ENCODE data around the gene ABCB4. TPM values are rescaled to one million over a fixed set of nuclear protein-coding genes. Genes with fewer than 3 reads are reported as not detected.
"Not testable (repeated sequence)": the region's sequence is repeated elsewhere in the genome, so short reads cannot be mapped to it uniquely, and the experiment has no call there.

Gene ABCB4
- total RNA-seq, 1 donor from 2014 or later, result 2.3 TPM

DNA sequence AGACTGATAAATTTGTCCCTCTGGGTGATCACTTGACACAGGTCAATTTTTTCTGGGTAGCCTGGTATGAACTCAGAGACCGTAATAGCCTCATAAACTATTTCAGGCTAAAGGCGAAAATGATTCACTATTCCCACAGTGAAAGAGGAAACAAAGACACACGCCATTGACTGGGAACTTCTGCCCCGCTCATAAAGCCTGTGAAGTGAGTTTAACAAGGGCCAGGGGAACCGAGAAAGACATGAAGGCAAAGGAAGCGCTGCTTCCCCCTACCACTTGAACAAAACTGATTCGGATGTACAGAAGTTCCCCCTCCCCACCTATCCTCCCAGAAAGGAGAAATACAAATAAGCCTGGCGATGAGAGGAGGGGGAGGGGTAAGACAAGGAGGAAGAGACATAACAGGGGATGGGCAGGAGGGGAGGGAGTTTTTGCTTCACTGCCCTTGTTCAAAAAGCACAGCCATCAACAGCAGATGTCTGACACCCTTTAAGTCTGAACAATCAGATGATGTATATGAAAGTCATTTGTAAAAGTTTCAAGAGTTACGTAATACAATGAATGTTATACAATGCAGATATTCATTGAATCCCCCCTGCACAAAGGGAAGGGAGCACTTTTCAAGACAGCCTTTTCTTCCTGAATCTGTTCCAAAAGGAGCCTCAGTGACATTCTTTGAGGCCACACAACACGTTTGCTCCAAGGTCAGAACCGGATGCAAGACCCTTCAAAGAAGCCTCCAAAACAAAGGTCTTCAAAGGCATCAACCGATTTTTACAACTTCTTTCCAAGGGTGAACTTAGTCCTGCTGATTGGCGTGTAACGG is 734 bp downstream of the ABCB4 start:
- no peak overlapping the region for H3K27ac Mint-ChIP-seq
- H3K4me1 Mint-ChIP-seq, result peaks cover 10% of the 10 kb centered on the region
- no peaks in the 10 kb centered on the region for H3K9me3 Mint-ChIP-seq
- peaks cover 27% of the 10 kb centered on the region for H3K27me3 Mint-ChIP-seq (ENCODE audit: low read depth)
- no peak for DNase-seq (ENCODE audit: low spot score in 2 of 2, unreplicated experiment in 2 of 2)
- H3K4me3 Mint-ChIP-seq, result peak overlapping the region; percentile 64
- TF ChIP-seq, protein P1, sequence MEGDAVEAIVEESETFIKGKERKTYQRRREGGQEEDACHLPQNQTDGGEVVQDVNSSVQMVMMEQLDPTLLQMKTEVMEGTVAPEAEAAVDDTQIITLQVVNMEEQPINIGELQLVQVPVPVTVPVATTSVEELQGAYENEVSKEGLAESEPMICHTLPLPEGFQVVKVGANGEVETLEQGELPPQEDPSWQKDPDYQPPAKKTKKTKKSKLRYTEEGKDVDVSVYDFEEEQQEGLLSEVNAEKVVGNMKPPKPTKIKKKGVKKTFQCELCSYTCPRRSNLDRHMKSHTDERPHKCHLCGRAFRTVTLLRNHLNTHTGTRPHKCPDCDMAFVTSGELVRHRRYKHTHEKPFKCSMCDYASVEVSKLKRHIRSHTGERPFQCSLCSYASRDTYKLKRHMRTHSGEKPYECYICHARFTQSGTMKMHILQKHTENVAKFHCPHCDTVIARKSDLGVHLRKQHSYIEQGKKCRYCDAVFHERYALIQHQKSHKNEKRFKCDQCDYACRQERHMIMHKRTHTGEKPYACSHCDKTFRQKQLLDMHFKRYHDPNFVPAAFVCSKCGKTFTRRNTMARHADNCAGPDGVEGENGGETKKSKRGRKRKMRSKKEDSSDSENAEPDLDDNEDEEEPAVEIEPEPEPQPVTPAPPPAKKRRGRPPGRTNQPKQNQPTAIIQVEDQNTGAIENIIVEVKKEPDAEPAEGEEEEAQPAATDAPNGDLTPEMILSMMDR (IDR thresholded peaks at IDR 0.05; ENCODE audit: unreplicated experiment), result no peak
- no peaks in the 10 kb centered on the region for H3K36me3 Mint-ChIP-seq

DNA sequence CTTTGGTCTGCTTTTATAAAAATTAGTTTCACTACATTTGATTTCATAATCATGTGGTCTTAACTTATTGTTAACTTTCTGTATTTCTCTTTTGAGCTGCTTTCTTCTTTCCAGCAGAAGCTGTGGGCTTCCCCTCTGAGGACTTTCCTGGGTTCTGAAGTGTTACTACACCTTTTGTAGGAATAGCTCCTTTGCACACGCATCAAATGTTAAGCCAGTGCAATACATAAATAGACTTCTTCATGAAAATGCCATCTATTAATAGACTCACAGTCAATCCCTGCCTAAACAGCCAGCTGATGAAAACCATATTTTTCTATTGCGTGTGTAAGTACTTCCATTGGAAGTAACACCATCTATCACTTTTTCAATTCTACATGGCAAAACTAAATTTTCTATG is 1.5 kb downstream of the ABCB4 start:
- TF ChIP-seq, protein P1 (IDR thresholded peaks at IDR 0.05; ENCODE audit: unreplicated experiment), result no peak
- H3K27me3 Mint-ChIP-seq (ENCODE audit: low read depth), result peaks cover 27% of the 10 kb centered on the region
- no peak for DNase-seq (ENCODE audit: low spot score in 2 of 2, unreplicated experiment in 2 of 2)
- no peak overlapping the region for H3K27ac Mint-ChIP-seq
- H3K4me1 Mint-ChIP-seq, result peaks cover 10% of the 10 kb centered on the region
- H3K4me3 Mint-ChIP-seq, result peak overlapping the region; percentile 64
- no peaks in the 10 kb centered on the region for H3K9me3 Mint-ChIP-seq
- no peaks in the 10 kb centered on the region for H3K36me3 Mint-ChIP-seq

DNA sequence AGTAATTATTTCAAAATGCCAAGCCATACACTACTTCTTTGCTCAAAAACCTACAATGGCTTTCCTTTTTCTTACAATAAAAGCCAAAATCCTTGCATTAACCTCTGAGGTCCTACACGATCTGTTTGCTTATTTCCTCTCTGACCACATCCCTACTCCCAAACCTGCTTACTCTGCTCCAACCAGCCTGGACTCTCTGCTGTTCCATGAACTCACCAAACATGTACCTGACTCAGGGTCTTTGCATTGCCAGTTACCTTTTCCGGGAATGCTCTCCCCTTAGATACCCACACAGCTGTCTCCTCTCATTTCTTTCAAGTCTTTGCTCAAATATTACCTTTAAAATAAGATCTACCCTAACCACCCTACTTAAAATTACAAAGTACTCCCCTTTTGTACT is 2.3 kb downstream of the ABCB4 start:
- H3K27ac Mint-ChIP-seq, result no peak overlapping the region
- H3K36me3 Mint-ChIP-seq, result no peaks in the 10 kb centered on the region
- peaks cover 10% of the 10 kb centered on the region for H3K4me1 Mint-ChIP-seq
- H3K27me3 Mint-ChIP-seq (ENCODE audit: low read depth), result peaks cover 27% of the 10 kb centered on the region
- TF ChIP-seq, protein P1 (IDR thresholded peaks at IDR 0.05; ENCODE audit: unreplicated experiment), result no peak
- H3K4me3 Mint-ChIP-seq, result no peak overlapping the region
- no peaks in the 10 kb centered on the region for H3K9me3 Mint-ChIP-seq
- DNase-seq (ENCODE audit: low spot score in 2 of 2, unreplicated experiment in 2 of 2), result no peak

DNA sequence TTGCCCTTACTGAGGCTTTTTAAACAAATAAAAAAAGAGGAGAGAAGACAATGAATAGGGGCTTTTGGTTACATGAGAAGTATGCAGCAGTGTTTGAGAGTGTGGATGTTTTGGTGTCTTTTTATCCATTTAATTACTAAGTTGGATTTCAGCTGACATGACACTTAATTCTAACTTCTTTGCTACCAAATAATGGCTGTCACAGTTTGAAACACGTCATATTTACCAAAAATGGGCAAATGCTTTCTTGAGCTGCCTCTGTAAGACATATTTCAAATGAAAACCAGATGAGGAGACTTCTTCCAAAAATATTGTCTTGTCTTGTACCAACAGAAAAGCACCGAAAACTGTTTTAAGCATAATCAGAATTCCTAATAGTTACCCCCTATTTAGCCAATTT is 4.0 kb downstream of the ABCB4 start:
- TF ChIP-seq, protein P1 (IDR thresholded peaks at IDR 0.05; ENCODE audit: unreplicated experiment), result no peak
- H3K9me3 Mint-ChIP-seq, result no peaks in the 10 kb centered on the region
- DNase-seq (ENCODE audit: low spot score in 2 of 2, unreplicated experiment in 2 of 2), result no peak
- H3K27ac Mint-ChIP-seq, result no peak overlapping the region
- peaks cover 10% of the 10 kb centered on the region for H3K4me1 Mint-ChIP-seq
- no peaks in the 10 kb centered on the region for H3K36me3 Mint-ChIP-seq
- peaks cover 26% of the 10 kb centered on the region for H3K27me3 Mint-ChIP-seq (ENCODE audit: low read depth)
- H3K4me3 Mint-ChIP-seq, result no peak overlapping the region

DNA sequence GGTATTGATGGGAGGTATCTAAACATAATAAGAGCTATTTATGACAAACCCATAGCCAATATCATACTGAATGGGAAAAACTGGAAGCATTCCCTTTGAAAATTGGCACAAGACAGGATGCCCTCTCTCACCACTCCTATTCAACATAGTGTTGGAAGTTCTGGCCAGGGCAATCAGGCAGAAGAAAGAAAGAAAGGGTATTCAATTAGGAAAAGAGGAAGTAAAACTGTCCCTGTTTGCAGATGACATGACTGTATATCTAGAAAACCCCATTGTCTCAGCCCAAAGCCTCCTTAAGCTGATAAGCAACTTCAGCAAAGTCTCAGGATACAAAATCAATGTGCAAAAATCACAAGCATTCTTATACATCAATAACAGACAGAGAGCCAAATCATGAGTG is 6.3 kb downstream of the ABCB4 start:
- H3K4me1 Mint-ChIP-seq; H3K27ac Mint-ChIP-seq; H3K36me3 Mint-ChIP-seq; H3K4me3 Mint-ChIP-seq; H3K9me3 Mint-ChIP-seq; DNase-seq (ENCODE audit: low spot score in 2 of 2, unreplicated experiment in 2 of 2): not testable (repeated sequence)
- peaks cover 12% of the 10 kb centered on the region for H3K27me3 Mint-ChIP-seq (ENCODE audit: low read depth)

DNA sequence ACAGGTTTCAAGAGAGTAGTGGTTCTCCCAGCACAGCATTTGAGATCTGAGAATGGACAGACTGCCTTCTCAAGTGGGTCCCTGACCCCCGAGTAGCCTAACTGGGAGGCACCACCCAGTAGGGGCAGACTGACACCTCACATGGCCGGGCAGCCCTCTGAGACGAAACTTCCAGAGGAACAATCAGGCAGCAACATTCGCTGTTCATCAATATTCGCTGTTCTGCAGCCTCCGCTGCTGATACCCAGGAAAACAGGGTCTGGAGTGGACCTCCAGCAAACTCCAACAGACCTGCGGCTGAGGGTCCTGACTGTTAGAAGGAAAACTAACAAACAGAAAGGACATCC is 10.0 kb downstream of the ABCB4 start:
- H3K4me3 Mint-ChIP-seq; DNase-seq (ENCODE audit: low spot score in 2 of 2, unreplicated experiment in 2 of 2); H3K27ac Mint-ChIP-seq; H3K9me3 Mint-ChIP-seq; H3K36me3 Mint-ChIP-seq; H3K4me1 Mint-ChIP-seq; H3K27me3 Mint-ChIP-seq (ENCODE audit: low read depth): not testable (repeated sequence)

DNA sequence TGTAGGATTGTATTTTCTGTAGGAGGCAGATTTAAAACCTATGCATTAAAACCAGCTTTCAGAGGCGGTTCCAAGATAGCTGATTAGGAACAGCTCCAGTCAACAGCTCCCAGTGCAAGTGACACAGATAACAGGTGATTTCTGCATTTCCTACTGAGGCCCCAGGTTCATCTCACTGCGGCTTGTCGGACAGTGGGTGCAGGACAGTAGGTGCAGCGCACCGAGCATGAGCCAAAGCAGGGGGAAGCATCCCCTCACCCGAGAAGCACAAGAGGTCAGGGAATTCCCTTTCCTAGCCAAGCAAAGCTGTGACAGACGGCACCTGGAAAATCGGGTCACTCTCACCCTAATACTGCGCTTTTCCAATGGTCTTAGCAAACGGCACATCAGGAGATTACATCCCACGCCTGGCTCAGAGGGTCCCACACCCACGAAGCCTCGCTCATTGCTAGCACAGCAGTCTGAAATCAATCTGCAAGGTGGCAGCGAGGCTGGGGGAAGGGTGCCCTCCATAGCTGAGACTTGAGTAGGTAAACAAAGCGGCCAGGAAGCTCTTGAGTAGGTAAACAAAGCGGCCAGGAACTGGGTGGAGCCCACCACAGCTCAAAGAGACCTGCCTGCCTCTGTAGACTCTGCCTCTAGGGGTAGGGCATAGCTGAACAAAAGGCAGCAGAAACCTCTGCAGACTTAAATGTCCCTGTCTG is 10.5 kb downstream of the ABCB4 start:
- H3K27me3 Mint-ChIP-seq (ENCODE audit: low read depth); H3K36me3 Mint-ChIP-seq; H3K4me3 Mint-ChIP-seq; H3K9me3 Mint-ChIP-seq; H3K4me1 Mint-ChIP-seq; H3K27ac Mint-ChIP-seq; DNase-seq (ENCODE audit: low spot score in 2 of 2, unreplicated experiment in 2 of 2): not testable (repeated sequence)
